NCI-H1436 (cell line): ENCODE results near the gene GOLGA6L10.
"Not testable (repeated sequence)": the region's sequence is repeated elsewhere in the genome, so short reads cannot be mapped to it uniquely, and the experiment has no call there.

Source experiments
- DNase-seq: peaks from one replicate; lab custom pipeline; 2025; lab: John Stamatoyannopoulos, UW

GOLGA6L10 gene, protein sequence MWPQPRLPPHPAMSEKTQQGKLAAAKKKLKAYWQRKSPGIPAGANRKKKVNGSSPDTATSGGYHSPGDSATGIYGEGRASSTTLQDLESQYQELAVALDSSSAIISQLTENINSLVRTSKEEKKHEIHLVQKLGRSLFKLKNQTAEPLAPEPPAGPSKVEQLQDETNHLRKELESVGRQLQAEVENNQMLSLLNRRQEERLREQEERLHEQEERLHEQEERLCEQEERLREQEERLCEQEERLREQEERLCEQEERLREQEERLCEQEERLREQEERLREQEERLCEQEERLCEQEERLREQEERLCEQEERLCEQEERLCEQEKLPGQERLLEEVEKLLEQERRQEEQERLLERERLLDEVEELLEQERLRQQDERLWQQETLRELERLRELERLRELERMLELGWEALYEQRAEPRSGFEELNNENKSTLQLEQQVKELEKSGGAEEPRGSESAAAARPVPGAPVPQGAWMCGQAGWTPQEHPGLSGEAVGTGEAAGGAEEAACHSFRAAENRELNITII

DNA sequence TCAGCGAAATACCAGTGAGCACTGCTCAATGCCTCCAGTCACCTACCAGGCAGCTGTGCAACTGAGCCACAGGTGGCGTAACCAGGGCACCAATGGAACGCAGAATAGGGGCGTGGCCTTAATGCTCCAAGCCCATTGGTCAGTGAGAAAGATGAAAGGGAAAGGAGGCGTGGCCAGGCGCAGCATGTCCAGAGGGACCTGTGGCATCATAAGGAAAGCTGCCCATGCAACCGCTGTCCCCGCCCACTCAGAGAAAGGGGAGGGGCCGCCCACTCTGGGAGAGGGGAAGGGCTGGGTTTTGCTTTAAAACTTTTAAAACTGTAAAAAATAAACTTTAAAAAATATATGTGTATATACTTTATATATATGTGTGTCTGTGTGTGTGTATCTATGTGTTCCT lies at the start of gene GOLGA6L10:
Gene GOLGA6L10, minus strand, starts transcription at position 101 of the 400 bp plus-strand sequence. Its CDS starts 100 bp downstream, at position 1.
- DNase-seq: not testable (repeated sequence)

GRCh38 chr15:82398785-82399184 lies 49.5 kb upstream of the GOLGA6L10 start:
- DNase-seq: no peak

DNA sequence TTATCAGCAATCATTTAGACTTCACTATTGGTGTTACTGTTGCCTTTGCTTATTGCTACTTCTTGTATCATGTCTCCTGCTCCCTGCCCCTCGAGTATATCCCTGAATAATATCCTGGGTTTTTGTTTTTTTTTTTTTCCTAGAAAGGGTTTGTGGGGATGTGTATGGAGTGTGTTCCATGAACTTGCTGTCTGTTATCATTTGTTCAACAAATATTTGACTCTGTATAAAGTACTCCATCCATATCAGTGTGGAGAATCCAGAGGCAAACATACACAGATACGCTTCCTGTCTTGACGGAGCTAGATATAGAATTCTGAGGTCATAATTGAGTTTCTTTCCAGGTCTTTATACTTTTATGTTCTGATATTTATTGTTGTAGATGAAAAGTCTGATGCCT lies 48.5 kb upstream of the GOLGA6L10 start:
- no peak for DNase-seq

DNA sequence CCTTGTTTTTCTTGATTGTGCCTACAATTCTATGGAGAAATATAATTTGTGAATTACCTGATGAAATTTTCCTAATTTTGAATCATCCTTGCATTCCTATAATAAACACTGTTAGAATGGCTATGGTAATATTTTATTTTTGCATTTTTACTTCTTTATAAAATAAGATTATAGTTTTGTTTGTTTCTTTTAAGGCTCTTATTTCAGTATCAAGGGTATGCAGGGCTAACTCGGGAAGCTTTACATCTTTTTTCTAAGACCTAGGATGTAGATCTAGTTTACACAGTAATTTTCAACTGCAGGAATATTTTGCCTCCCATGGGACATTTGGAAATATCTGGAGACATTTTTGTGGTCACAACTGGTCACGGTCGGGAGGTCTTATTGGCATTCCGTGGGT lies 46.5 kb upstream of the GOLGA6L10 start:
- not testable (repeated sequence) for DNase-seq

DNA sequence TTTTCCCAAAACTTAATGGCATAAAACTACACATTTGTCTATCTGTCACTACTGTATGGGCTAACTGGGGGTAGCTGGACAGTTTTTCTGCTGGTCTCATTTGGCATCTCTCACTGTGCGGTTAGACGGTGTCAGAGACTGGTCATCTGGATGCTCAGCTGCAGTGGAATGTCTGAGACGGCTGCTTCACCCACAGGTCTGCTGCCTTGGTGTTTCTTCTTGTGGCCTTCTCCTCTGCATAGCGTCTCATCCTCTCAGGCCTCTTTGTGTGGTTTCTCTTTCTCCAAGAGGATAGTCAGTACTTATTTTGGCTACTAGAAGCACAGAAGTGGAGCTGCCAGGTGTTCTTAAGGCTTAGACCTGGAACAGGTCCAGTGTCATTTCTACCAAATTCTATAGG lies 44.4 kb upstream of the GOLGA6L10 start:
- DNase-seq: no peak

- DNase-seq: not testable (repeated sequence)
Observed at GRCh38 chr15:82392077-82392476, 42.8 kb upstream of the GOLGA6L10 start.

- not testable (repeated sequence) for DNase-seq
Observed at GRCh38 chr15:82390152-82390551, 40.9 kb upstream of the GOLGA6L10 start.

DNA sequence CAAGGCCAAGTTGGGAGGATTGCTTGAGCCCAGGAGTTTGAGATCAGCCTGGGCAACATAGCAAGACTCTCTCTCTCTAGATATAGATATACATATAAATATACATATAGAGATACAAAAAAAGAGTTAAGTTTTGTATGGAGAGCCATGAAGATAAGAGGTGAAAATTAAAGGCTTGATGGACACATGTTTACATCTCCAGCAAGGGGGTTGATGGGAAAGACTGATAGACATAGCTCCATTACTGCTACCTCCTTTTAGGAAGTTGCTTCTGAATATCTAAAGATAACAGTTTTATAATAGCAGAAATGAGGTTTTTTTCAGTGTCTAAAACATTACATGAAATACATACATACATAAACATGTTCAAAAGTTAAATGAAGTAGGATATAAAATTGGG lies 37.9 kb upstream of the GOLGA6L10 start:
- DNase-seq: not testable (repeated sequence)

GRCh38 chr15:82381330-82381955 lies 32.2 kb upstream of the GOLGA6L10 start:
- DNase-seq: not testable (repeated sequence)

DNA sequence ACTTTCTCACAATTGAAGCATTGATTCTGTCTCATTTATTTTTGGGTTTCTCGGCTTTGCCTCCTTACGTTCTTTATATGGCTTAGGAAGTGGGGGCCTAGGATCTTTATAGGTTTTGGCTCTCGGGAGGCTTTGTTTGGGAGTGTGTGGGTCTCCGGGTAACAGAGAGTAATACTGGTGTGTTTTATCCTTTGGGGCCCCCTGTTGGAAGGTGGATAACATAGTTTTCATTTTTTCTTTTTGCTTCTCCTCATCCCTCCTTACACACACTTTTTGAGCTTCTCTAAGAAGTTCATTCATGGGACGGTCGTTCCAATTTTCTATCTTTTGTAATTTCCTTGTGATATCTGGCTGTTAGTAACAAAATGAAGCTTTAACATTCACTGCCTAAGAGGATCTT lies 30.3 kb upstream of the GOLGA6L10 start:
- DNase-seq: not testable (repeated sequence)

DNA sequence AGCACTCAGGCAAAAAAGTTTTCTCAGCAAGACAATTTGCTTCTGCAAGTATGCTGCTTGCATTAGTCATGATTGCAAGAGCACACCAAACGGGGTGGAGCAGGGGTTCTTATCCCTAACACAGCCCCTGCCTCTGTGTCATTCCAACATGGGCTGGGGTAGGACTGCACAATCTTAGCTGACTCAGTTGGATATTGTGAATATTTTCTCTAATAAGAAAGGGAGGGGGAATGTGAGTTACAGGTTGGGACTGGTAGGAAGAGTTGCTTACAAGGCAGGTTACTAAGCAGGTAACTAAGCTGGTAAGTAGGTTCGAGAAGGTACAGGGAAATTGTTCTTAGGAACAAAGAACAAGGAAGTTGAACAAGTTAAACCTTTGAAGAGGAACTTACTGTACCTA lies 24.4 kb upstream of the GOLGA6L10 start:
- DNase-seq: not testable (repeated sequence)

GRCh38 chr15:82371656-82372055 lies 22.4 kb upstream of the GOLGA6L10 start:
- DNase-seq: no peak

GRCh38 chr15:82367790-82368189 lies 18.5 kb upstream of the GOLGA6L10 start:
- DNase-seq: not testable (repeated sequence)

DNA sequence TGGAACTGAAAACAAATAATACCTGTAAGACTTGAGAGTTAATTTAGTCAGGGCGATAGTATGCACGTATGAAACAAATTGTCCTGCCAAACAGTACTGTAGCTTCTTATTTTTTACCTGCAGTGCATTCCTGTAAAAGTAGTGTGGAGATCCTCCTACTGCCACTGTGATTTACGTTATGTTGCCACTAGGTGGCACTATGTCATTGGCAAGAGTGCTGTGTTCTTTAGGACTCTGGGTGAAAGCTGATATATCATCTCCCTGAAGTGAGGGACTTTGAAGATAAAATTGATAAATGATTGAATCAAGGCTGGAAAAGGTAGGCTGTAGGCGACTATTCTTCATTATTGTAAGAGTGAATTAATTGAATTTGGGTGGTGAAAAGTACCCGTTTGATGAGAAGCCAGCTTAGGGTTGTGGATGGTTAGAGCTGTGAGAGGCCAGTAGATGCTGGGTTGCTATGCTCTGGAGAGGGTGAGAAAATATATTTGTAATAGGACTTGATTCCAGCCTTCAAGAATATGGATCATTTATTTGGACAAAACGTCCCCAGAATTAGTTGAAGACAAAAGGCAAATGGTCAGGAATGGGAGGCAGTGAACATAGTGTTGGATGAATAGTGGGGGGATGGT lies 16.5 kb upstream of the GOLGA6L10 start:
- not testable (repeated sequence) for DNase-seq

- not testable (repeated sequence) for DNase-seq
Observed at GRCh38 chr15:82364548-82364947, 15.3 kb upstream of the GOLGA6L10 start.

GRCh38 chr15:82362790-82363189 lies 13.5 kb upstream of the GOLGA6L10 start:
- not testable (repeated sequence) for DNase-seq

GRCh38 chr15:82360618-82361017 lies 11.3 kb upstream of the GOLGA6L10 start:
- DNase-seq: not testable (repeated sequence)

DNA sequence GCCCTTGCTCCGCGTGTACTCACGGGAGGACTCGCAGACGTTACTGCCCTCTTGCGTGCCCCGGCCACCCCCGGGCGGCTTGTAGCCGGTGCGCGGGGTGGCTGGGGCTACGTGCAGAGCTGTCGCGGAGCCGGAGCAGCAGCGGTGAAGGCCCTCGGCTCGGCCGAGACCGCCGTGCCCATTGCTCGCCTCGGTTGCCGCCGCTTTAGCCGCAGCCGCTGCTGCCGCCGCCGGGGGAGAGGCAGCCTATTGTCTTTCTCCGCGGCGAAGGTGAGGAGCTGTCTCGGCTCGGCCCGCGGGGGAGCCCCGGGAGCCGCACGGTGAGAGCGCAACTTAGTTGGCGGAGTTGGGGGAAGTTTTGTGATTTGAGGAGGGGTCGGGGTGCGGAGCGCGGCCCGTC lies 5.8 kb upstream of the GOLGA6L10 start:
- DNase-seq: not testable (repeated sequence)

DNA sequence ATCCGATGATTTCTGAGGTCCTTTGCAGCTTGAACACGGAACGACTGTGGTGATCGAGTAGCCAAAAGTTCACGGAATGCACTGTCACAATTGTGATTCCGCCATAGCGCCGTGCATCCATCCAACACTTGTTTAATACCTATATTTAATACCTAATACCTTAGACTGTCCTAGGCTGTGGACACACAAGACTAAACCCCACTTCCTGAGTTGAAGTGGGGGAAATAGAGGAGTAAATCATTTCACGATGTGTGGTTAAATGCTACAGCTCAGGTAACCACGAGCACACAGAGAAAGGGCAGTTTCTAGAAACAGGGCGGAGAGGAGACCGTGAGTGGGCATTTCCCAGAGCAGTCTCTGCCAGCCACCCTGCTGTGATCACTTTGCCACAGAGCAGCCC lies 5.3 kb upstream of the GOLGA6L10 start:
- DNase-seq: not testable (repeated sequence)

DNA sequence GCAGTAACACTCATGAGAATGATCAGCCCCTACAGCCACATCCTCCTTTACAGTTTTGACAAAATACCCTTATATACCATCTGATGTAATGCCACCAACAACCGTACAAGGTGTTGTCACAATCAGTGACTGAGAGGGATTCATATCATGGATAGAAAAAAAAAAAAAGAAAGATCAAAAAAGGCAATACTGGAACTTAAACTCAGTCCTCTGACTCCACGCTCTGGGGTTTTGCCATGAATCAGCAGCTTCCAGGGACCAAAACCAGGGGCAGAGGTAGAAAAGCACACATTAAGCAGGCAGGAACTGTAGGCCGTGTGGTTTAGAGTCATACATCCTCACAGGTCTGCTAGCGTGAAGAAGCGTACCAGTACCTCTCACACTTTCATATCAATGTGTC lies 1.6 kb downstream of the GOLGA6L10 start:
- not testable (repeated sequence) for DNase-seq

DNA sequence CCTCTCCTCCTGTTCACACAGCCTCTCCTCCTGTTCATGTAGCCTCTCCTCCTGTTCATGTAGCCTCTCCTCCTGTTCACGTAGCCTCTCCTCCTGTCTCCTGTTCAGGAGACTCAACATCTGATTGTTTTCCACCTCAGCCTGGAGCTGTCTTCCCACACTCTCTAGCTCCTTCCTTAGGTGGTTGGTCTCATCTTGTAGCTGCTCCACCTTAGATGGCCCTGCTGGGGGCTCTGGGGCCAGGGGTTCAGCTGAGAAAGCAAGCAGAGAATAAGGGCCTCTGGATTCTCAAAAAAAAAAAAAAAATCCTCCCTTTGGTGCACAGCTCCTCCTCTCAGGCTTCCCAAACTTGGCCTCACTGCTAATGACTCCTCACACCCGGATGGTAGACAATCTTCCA lies 4.1 kb downstream of the GOLGA6L10 start:
- not testable (repeated sequence) for DNase-seq

GRCh38 chr15:82344421-82344820 lies 4.9 kb downstream of the GOLGA6L10 start:
- DNase-seq: not testable (repeated sequence)
